SKM-1 (cell line): ENCODE measurements around the gene SYF2.

Source experiments
- DNase-seq: peaks from one replicate; lab custom pipeline; 2025; ENCODE audit not compliant: unreplicated experiment; lab: John Stamatoyannopoulos, UW

The SYF2 gene

DNA sequence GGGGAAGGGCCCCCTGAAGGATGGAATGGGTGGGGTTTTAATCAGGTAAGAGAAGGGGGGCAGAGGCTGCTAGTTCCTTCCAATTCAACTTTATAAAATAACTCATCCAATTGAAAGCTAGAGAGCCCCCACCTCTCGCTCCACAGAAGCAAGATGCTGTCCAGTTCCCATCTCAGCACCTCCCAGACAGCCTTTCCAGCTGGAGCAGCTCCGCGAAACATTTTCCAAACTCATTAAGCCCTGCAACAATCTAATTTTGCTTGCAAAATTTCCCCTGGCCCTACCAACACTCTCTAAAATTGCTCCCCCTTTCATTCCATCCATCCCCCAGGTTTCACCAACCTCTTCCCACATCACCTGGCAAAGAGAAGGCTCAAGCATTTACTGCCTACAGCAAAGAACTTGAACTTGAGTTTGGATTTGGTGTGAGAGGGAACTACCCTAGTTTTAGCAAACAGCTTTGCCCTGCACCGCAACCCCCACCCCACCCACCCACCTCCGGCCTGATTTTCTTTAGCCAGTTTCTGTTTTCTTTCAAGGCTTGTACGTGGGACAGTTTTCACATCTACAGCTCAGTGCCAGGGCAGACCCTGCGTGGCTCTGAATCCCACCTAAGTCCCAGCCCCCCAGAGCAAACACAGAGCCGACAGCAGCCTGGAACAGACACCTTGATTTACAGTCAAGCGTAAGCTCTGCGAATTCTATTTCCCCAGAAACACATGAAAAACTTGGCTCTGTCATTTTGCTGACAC, 46.7 kb downstream of the SYF2 start:
- DNase-seq, result no peak

DNA sequence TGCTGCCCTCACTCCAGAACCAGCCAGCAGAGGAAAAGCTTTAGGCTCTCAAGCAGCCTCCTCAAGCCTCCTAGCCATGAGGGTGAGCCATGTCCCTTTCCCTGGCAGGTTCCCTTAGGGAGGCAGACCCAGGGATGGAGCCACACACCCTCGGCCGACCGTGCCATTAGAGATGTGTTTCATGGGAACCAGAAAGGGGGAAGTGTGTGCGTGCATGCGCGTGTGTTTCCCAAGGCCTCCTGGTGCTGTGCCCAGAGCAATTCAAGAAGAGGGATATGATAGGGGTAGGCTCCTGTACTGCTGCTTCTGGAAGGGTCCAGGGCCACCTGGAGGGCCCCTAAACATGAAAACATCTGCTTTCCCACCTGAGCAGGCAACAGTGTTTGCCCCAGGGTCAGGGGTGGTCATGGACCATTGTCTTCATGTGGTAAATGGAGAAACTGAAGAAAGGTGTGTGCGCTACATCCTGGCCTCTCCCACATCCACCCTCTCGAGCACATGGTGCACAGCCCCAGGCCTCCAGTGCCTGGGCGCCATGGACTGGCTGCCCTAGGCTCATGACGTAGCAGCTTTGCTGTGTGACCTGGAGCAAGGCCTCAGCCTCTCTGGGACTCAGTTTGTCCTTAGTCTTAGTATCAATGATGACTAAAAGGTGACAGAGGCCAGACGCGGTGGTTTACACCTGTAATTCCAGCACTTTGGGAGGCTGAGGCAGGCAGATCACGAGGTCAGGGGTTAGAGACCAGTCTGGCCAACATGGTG, 48.1 kb downstream of the SYF2 start:
- DNase-seq, result no peak

DNA sequence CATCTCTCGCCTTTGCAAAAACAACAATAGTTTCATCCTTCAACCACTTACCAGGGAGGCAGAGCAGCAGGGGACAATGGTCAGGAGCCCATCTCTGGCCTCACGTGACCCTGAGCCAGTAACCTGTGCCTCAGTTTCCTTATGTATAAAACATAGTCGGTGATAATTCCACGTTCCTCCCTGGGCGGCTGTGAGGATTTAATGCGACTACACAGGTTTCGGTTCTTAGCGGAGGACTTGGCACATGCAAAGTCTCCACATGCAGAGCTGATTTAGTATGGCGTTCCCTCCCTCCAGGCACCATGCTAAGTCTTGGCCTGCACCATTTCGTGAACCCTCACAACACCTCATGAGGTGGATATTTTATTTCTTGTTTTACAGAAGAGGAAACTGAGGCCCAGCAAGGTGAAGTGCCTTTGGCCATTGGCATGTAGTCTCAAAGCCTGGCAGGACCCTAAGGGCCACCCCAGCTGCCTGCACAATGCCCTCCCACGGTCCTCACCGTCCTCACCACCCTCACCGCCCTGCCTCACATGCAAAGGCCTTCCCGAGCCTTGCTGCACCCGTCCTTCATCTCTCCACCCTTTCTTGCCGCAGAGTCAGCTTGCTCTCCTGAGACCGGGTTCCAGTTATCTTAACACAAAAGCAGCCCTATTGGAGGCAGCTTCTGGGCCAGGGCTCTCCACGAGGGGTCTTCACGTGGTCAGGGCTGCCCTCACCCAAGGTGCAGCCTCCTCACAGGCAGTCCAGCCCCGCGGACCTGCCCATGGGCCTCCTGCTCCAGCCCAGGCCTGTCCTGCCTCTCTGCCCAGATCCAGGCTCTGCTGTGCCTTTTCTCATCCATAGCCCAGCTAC, 48.9 kb downstream of the SYF2 start:
- no peak for DNase-seq

DNA sequence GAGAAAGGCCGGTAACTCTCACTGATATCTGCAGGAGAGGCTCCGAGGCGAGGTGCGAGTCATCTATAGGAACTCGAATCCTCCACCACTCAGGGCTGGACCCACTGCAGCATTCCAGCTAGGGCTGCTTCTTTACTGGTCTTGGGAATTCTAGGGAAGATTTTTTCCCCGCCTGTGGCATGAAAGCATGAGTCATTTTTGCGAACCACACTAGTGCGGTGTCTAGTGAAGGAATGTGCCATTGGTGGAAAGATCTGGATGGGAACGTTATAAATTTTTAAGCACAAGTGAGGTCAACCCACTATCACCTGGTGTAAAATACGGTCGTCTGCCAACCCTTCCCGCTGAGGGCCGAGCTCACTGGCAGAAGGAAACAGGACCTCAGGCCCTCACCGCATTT, 49.7 kb downstream of the SYF2 start:
- DNase-seq, result no peak

DNA sequence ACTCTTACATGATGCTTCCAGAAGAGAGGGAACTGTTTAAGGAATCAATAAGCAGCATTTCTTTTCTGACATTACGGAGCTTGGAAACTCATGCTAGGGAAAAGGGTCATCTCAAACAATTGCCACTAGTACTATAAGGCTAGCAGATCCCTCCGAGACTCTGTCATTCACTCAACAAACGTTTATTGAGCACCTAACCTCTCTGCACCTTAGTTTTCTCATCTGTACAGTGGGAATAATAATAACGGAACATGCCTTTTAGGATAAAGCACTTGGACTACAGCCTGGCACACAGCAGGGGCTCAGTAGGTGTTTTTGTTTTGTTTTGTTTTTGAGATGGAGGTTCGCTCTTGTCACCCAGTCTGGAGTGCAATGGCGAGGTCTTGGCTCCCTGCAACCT, 51.3 kb downstream of the SYF2 start:
- no peak for DNase-seq

DNA sequence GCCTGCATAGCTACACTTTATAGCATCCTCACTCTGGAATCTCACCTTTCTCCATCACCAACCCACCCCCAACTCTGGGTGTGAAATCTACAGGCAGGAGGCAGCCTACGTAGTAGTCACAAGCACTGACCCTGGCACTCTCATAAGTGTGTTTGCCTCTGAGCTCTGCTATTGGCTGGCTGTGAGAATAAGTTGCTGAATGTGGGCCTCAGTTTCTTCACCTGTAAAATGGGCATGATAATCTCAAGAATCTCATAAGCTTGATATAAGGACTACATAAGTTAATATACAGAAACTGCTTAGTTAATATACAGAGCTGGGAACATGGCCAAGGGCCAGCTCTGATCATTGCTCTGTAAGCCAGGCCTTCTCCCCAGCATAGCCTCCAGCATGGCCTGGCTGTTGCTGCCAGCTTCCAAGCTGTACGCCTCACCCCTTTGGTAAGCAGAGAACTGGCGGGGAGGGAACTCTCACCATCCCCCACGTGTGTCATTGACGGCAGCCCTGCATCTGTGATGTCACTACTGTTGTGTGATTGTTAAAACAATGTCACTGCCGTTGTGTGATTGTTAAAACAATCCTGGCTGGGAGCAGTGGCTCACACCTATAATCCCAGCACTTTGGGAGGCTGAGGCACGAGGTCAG, 53.3 kb downstream of the SYF2 start:
- no peak for DNase-seq

DNA sequence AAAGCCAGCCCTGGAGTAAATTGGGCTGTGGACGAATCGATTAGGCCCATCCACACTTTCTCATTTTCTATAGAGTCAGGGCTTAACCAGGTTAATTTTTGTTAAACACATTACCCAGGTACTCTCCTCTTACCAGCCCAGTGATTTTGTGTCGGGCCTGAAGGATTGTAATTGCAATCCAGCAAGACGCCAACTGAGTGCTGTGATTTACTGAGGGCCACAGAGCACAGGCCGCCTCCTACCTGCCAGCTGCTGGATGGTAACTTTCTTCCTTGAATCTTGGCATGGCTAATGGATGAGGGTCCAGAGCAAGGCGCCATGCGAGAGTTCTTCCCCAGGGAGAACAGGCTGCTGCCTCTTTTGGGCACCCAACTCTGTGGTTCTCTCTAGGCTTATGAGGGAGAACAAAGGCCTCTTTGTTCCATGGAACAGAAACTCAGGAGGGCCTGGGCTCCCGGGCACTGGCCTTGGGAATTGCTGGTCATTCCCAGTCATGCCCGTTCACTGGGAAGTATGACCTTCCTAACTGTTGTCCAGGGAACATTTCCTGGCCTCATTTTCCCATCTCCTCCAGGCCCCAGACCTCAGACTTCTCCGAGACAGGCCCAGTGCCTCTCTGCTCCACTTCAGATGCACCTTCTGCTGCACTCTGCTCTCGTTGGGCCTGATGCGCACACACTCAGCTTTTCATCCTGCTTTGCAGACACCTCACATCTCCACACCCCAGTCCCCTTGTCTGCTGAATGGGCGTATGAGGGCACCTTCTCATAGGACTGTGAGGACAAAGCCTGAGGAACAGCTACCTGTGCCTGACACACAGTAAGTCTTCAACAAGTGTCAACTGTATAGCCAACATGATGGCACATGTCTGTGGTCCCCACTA, 57.3 kb downstream of the SYF2 start:
- no peak for DNase-seq

DNA sequence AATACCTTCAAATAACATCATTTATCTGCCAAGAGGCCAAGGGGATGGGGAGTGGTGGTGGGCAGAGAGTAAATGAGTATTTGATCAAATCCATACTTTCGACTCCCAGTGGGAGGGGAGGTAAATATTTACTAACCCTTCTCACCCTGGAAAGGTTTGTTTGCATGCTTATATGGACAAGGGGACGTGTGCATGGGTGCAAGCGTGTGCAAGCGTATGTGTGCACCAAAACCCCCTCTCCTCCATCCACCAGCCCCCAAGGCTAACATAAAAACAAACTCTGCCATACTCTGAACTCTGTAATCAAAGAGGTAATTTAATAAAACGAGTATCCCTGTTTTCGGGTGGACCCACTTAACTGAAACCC, 58.0 kb downstream of the SYF2 start:
- DNase-seq, result no peak

DNA sequence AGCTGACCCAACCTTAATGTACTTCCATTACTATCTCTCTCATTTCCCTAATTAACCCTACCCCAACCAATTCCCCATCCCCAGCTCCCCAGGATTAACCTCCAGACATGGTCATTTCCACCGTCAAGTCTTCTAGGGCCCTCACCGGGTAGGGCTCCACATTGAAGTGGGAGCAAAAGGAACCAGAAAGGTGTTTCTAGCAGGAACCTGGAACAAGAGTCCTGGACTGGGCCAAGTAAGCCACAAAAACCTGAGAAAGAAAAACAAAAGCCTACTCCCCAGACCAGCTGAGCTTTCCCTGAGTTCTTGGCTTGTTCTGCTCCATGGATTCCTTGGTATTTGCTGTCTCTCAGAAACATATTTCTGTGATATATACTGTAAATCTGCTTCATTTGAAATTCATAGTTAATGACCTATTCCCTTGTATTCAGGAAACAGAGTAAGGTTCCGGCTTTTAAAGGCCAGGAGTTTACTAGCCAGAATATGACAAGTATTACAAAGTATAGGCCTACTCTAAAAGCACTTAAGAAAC, 58.4 kb downstream of the SYF2 start:
- DNase-seq, result no peak
